ENCODE results near the gene MRPS2.
"Not testable (repeated sequence)": the region's sequence is repeated elsewhere in the genome, so short reads cannot be mapped to it uniquely, and the experiment has no call there.

The MRPS2 gene

DNA sequence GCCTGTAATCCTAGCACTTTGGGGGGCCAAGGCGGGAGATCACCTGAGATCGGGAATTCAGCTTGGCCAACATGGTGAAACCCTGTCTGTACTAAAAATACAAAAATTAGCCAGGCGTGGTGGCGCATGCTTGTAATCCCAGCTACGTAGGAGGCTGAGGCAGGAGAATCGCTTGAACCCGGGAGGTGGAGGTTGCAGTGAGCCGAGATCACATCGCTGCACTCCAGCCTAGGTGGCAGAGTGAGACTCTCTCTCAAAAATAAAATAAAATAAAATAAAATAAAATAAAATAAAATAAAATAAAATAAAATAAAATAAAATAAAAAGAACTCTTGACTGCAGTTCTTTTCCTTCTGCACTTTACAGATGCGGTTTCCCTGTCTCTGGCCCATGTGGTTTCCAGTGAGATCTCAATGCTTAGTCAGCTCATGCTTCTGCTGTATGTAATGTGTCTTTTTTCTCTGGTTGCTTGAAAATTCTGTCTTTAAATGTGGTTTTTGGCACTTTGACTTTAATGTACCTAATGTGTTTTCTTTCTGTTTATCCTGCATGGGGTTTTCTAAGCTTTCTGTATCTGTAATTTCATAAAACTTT lies 28.5 kb downstream of the MRPS2 start:
- DNase-seq; H3K4me1 ChIP-seq (ENCODE audit: control extremely low read depth in 1 of 4, control insufficient read depth in 4 of 4, insufficient read depth in 4 of 4, low read length in 3 of 4); H3K27ac ChIP-seq (ENCODE audit: insufficient read depth in 1 of 2, low read depth in 1 of 2, low read length in 2 of 2, poor library complexity in 1 of 2, severe bottlenecking in 2 of 2); H3K36me3 ChIP-seq (ENCODE audit: control insufficient read depth in 4 of 4, insufficient read depth in 4 of 4, low read length in 3 of 4); H3K4me3 ChIP-seq (ENCODE audit: control insufficient read depth in 1 of 7, extremely low read depth in 1 of 7, insufficient read depth in 4 of 7, low read depth in 2 of 7, low read length in 6 of 7); POLR2A ChIA-PET: not testable (repeated sequence)
- CTCF ChIA-PET: interaction anchor here (1.0 kb wide), 1 partner anchor 25 kb away, joined by 3 read pairs; no protein-coding TSS in a partner anchor
- peaks cover 0 to 12% (median 0%) of the 10 kb centered on the region in 5 experiments for H3K9me3 ChIP-seq (ENCODE audit: control extremely low read depth in 1 of 5, control insufficient read depth in 4 of 5, insufficient read depth in 2 of 5, low read depth in 1 of 5, low read length in 4 of 5)
- 100% methylated on average over 5 of the region's 10 CpGs for WGBS (ENCODE audit: insufficient coverage)
- H3K27me3 ChIP-seq (replicated peaks in 2 of 5; ENCODE audit: control insufficient read depth in 4 of 5, insufficient read depth in 5 of 5, low read length in 4 of 5): peaks cover 0 to 17% (median 2%) of the 10 kb centered on the region in 5 experiments

DNA sequence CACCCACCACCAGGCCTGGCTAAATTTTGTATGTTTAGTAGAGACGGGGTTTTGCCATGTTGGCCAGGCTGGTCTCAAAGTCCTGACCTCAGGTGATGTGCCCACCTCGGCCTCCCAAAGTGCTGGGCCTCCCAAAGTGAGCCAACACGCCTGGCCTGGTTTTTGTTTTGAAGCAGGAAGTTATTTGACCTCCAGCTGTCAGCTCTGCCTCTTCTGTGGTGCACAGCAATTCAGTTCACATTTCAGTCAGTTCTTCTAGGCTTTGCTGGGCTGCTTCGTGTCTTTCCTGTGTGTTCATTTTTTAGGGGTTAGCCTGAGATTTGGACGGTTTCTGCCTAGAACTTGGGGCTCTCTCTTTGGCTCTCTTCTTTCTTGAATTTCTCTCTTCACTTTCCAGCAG lies 29.7 kb downstream of the MRPS2 start:
- ChIA-PET CTCF (no interaction called here), POLR2A (no interaction called here)
- Histone ChIP-seq H3K4me1 (ENCODE audit: control extremely low read depth in 1 of 4, control insufficient read depth in 4 of 4, insufficient read depth in 4 of 4, low read length in 3 of 4) (no peaks in the 10 kb centered on the region), H3K27me3 (replicated peaks in 2 of 5; ENCODE audit: control insufficient read depth in 4 of 5, insufficient read depth in 5 of 5, low read length in 4 of 5) (peaks cover 0 to 27% (median 2%) of the 10 kb centered on the region in 5 experiments), H3K9me3 (ENCODE audit: control extremely low read depth in 1 of 5, control insufficient read depth in 4 of 5, insufficient read depth in 2 of 5, low read depth in 1 of 5, low read length in 4 of 5) (peaks cover 0 to 12% (median 0%) of the 10 kb centered on the region in 5 experiments), H3K36me3 (ENCODE audit: control insufficient read depth in 4 of 4, insufficient read depth in 4 of 4, low read length in 3 of 4) (no peaks in the 10 kb centered on the region), H3K4me3 (ENCODE audit: control insufficient read depth in 1 of 7, extremely low read depth in 1 of 7, insufficient read depth in 4 of 7, low read depth in 2 of 7, low read length in 6 of 7) (no peak overlapping the region), H3K27ac (ENCODE audit: insufficient read depth in 1 of 2, low read depth in 1 of 2, low read length in 2 of 2, poor library complexity in 1 of 2, severe bottlenecking in 2 of 2) (no peak overlapping the region)
- 95% methylated on average over 4 of the region's 5 CpGs for WGBS (ENCODE audit: insufficient coverage)
- no peak for DNase-seq

DNA sequence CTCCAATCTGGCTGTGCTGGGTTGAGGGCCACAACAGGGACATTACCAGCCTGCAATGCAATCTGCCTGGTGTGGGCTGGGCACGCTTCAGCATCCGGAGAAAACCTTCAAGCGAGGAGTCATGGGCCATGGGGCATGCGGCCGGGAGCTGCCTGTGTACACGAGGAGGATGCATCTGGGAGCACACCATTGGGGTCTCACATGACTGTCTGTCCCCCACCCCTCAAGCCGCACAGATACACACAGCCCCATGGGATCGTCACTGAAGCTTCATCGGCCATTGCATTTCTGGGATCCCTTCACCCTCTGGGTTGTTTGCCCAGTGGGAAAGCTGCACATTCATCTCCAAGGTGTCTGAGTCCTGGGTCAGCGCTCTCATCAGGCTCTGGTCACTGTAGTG lies 30.6 kb downstream of the MRPS2 start:
- WGBS (ENCODE audit: insufficient coverage): 97% methylated on average over 9 of the region's 10 CpGs
- H3K4me3 ChIP-seq (ENCODE audit: control insufficient read depth in 1 of 7, extremely low read depth in 1 of 7, insufficient read depth in 4 of 7, low read depth in 2 of 7, low read length in 6 of 7): no peak overlapping the region
- peaks cover 0 to 31% (median 2%) of the 10 kb centered on the region in 5 experiments for H3K27me3 ChIP-seq (replicated peaks in 2 of 5; ENCODE audit: control insufficient read depth in 4 of 5, insufficient read depth in 5 of 5, low read length in 4 of 5)
- no peaks in the 10 kb centered on the region for H3K36me3 ChIP-seq (ENCODE audit: control insufficient read depth in 4 of 4, insufficient read depth in 4 of 4, low read length in 3 of 4)
- H3K9me3 ChIP-seq (ENCODE audit: control extremely low read depth in 1 of 5, control insufficient read depth in 4 of 5, insufficient read depth in 2 of 5, low read depth in 1 of 5, low read length in 4 of 5): peaks cover 0 to 12% (median 0%) of the 10 kb centered on the region in 5 experiments
- H3K27ac ChIP-seq (ENCODE audit: insufficient read depth in 1 of 2, low read depth in 1 of 2, low read length in 2 of 2, poor library complexity in 1 of 2, severe bottlenecking in 2 of 2): no peak overlapping the region
- DNase-seq: no peak
- ChIA-PET CTCF (no interaction called here), POLR2A (no interaction called here)
- no peaks in the 10 kb centered on the region for H3K4me1 ChIP-seq (ENCODE audit: control extremely low read depth in 1 of 4, control insufficient read depth in 4 of 4, insufficient read depth in 4 of 4, low read length in 3 of 4)

DNA sequence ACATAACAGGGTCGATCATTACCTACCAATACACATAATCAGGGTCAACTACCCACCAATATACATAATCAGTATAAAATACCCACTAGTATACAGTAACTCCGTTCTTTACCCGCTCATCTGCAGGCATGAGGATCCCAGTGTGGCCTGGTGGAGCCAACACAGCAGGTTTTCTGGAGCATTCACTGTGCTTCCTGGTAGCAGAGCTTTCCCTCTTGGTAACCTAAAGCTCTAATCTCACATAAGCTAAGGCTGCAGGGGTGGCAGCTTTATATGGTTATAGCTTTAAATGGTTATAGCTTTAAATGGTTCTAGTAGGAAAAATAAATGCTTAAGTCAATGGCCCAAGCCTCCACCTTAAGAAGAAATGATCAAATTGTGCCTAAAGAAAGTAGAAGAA lies 32.6 kb downstream of the MRPS2 start:
- DNase-seq: peak in 2 of 3 donors; percentile 39 to 42
- H3K4me3 ChIP-seq (ENCODE audit: control insufficient read depth in 1 of 7, extremely low read depth in 1 of 7, insufficient read depth in 4 of 7, low read depth in 2 of 7, low read length in 6 of 7): no peak overlapping the region
- ChIA-PET POLR2A (no interaction called here), CTCF (no interaction called here)
- no peaks in the 10 kb centered on the region for H3K4me1 ChIP-seq (ENCODE audit: control extremely low read depth in 1 of 4, control insufficient read depth in 4 of 4, insufficient read depth in 4 of 4, low read length in 3 of 4)
- H3K27ac ChIP-seq (ENCODE audit: insufficient read depth in 1 of 2, low read depth in 1 of 2, low read length in 2 of 2, poor library complexity in 1 of 2, severe bottlenecking in 2 of 2): no peak overlapping the region
- H3K9me3 ChIP-seq (ENCODE audit: control extremely low read depth in 1 of 5, control insufficient read depth in 4 of 5, insufficient read depth in 2 of 5, low read depth in 1 of 5, low read length in 4 of 5): peaks cover 0 to 12% (median 0%) of the 10 kb centered on the region in 5 experiments
- WGBS (ENCODE audit: insufficient coverage): 100% methylated on average over 3 of the region's 3 CpGs
- peaks cover 0 to 39% (median 2%) of the 10 kb centered on the region in 5 experiments for H3K27me3 ChIP-seq (replicated peaks in 2 of 5; ENCODE audit: control insufficient read depth in 4 of 5, insufficient read depth in 5 of 5, low read length in 4 of 5)
- no peaks in the 10 kb centered on the region for H3K36me3 ChIP-seq (ENCODE audit: control insufficient read depth in 4 of 4, insufficient read depth in 4 of 4, low read length in 3 of 4)

DNA sequence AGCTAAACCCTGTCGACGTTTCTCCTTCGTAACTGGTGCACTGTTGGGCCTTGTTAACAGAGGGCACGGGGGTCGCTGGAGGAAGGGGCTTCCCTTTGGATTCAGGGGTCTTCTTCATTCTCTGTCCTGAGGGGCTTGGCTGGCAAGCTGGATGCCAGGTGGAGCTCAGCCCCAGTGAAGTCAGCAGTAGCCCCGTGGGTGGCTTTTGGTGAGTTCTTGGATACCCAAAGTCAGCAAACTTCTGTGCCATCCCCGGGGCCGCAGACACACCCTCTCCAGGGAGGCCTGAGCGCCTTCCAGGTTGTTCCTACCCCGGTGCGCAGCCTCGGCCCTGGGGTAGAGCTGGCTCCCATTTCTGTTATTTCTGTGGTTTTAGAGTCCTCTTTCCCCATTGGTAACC lies 33.2 kb downstream of the MRPS2 start:
- Histone ChIP-seq H3K27ac (ENCODE audit: insufficient read depth in 1 of 2, low read depth in 1 of 2, low read length in 2 of 2, poor library complexity in 1 of 2, severe bottlenecking in 2 of 2) (no peak overlapping the region), H3K4me3 (ENCODE audit: control insufficient read depth in 1 of 7, extremely low read depth in 1 of 7, insufficient read depth in 4 of 7, low read depth in 2 of 7, low read length in 6 of 7) (no peak overlapping the region), H3K36me3 (ENCODE audit: control insufficient read depth in 4 of 4, insufficient read depth in 4 of 4, low read length in 3 of 4) (no peaks in the 10 kb centered on the region), H3K9me3 (ENCODE audit: control extremely low read depth in 1 of 5, control insufficient read depth in 4 of 5, insufficient read depth in 2 of 5, low read depth in 1 of 5, low read length in 4 of 5) (peaks cover 0 to 12% (median 0%) of the 10 kb centered on the region in 5 experiments), H3K27me3 (replicated peaks in 2 of 5; ENCODE audit: control insufficient read depth in 4 of 5, insufficient read depth in 5 of 5, low read length in 4 of 5) (peaks cover 0 to 39% (median 2%) of the 10 kb centered on the region in 5 experiments), H3K4me1 (ENCODE audit: control extremely low read depth in 1 of 4, control insufficient read depth in 4 of 4, insufficient read depth in 4 of 4, low read length in 3 of 4) (no peaks in the 10 kb centered on the region)
- POLR2A ChIA-PET: interaction anchor here (0.6 kb wide), 1 partner anchor 267 kb away, joined by 3 read pairs; no protein-coding TSS in a partner anchor
- WGBS (ENCODE audit: insufficient coverage): 90% methylated on average over 12 of the region's 12 CpGs
- no peak for DNase-seq
- CTCF ChIA-PET: no interaction called here

DNA sequence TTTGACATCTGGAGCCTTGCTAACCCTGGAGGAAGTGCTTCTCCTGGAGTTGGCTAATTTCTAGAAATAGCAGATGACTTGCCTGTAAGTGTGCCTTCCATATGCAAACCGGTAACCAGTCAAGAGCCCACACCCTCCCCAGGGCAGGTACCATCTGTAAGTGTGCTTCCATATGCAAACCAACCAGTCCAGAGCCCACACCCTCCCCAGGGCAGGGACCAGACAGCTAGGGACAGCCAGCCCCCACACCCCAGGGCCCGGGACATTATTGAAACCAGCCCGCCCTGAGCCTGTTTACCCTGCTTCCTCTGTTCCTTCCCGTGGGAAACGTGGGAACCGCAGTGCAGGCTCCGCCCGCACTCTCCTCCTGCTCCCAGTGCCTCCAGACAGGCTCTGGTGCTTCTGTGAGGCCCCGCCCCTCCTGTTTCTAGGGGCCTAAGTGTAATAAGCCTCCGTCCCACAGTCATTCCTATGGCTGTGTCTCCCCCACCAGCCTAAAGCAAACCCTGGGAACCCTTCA lies 33.8 kb downstream of the MRPS2 start:
- peaks cover 0 to 41% (median 2%) of the 10 kb centered on the region in 5 experiments for H3K27me3 ChIP-seq (replicated peaks in 2 of 5; ENCODE audit: control insufficient read depth in 4 of 5, insufficient read depth in 5 of 5, low read length in 4 of 5)
- H3K4me3 ChIP-seq (ENCODE audit: control insufficient read depth in 1 of 7, extremely low read depth in 1 of 7, insufficient read depth in 4 of 7, low read depth in 2 of 7, low read length in 6 of 7); H3K27ac ChIP-seq (ENCODE audit: insufficient read depth in 1 of 2, low read depth in 1 of 2, low read length in 2 of 2, poor library complexity in 1 of 2, severe bottlenecking in 2 of 2); CTCF ChIA-PET; DNase-seq; H3K4me1 ChIP-seq (ENCODE audit: control extremely low read depth in 1 of 4, control insufficient read depth in 4 of 4, insufficient read depth in 4 of 4, low read length in 3 of 4); H3K36me3 ChIP-seq (ENCODE audit: control insufficient read depth in 4 of 4, insufficient read depth in 4 of 4, low read length in 3 of 4): not testable (repeated sequence)
- peaks cover 0 to 11% (median 0%) of the 10 kb centered on the region in 5 experiments for H3K9me3 ChIP-seq (ENCODE audit: control extremely low read depth in 1 of 5, control insufficient read depth in 4 of 5, insufficient read depth in 2 of 5, low read depth in 1 of 5, low read length in 4 of 5)
- 34% methylated on average over 6 of the region's 10 CpGs for WGBS (ENCODE audit: insufficient coverage)
- POLR2A ChIA-PET: interaction anchor here (0.6 kb wide), 1 partner anchor 267 kb away, joined by 3 read pairs; no protein-coding TSS in a partner anchor

DNA sequence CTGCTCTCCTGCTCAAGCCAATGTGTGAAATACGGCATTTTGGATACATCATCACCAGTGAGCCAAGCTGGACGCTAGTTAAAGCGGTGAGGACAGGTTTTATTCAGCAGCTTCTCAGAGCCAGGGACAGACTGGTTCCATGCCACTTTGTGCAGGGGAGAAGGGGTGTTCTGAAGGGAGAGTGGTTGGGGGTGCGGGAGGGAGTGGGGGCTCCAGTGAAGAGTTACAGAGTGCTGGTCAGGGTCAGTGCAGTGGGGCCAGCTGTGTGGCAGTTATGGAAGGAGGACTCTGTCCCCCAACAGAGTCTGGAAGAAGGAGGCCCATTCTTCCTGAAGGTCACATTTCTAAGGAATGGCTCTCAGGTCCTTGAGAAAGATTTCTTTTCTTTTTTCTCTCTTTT lies 34.3 kb downstream of the MRPS2 start:
- H3K9me3 ChIP-seq (ENCODE audit: control extremely low read depth in 1 of 5, control insufficient read depth in 4 of 5, insufficient read depth in 2 of 5, low read depth in 1 of 5, low read length in 4 of 5); H3K4me1 ChIP-seq (ENCODE audit: control extremely low read depth in 1 of 4, control insufficient read depth in 4 of 4, insufficient read depth in 4 of 4, low read length in 3 of 4); H3K4me3 ChIP-seq (ENCODE audit: control insufficient read depth in 1 of 7, extremely low read depth in 1 of 7, insufficient read depth in 4 of 7, low read depth in 2 of 7, low read length in 6 of 7); H3K36me3 ChIP-seq (ENCODE audit: control insufficient read depth in 4 of 4, insufficient read depth in 4 of 4, low read length in 3 of 4); H3K27ac ChIP-seq (ENCODE audit: insufficient read depth in 1 of 2, low read depth in 1 of 2, low read length in 2 of 2, poor library complexity in 1 of 2, severe bottlenecking in 2 of 2); POLR2A ChIA-PET; DNase-seq: not testable (repeated sequence)
- peaks cover 0 to 45% (median 2%) of the 10 kb centered on the region in 5 experiments for H3K27me3 ChIP-seq (replicated peaks in 2 of 5; ENCODE audit: control insufficient read depth in 4 of 5, insufficient read depth in 5 of 5, low read length in 4 of 5)
- CTCF ChIA-PET: interaction anchor here (0.7 kb wide), 1 partner anchor 609 kb away, joined by 3 read pairs; no protein-coding TSS in a partner anchor
- 87% methylated on average over 3 of the region's 4 CpGs for WGBS (ENCODE audit: insufficient coverage)

Measured in common myeloid progenitor, CD34-positive (primary cell).